Measurements from ENCODE around the gene CAV1.
A peak's percentile ranks its signal among the peaks of the same experiment; 100 is the strongest.

Gene CAV1

GRCh38 chr7:116557901-116558300 is 33.1 kb downstream of the CAV1 start:
- DNase-seq (ENCODE audit: low read depth in 2 of 2) = no peak

GRCh38 chr7:116560021-116560970 is 35.5 kb downstream of the CAV1 start:
- no peak for DNase-seq (ENCODE audit: low read depth in 2 of 2)

GRCh38 chr7:116561697-116562483 is 37.1 kb downstream of the CAV1 start:
- no peak for DNase-seq (ENCODE audit: low read depth in 2 of 2)

GRCh38 chr7:116562529-116563121 is 37.8 kb downstream of the CAV1 start:
- no peak for DNase-seq (ENCODE audit: low read depth in 2 of 2)

GRCh38 chr7:116565981-116566380 is 41.1 kb downstream of the CAV1 start:
- DNase-seq (ENCODE audit: low read depth in 2 of 2) = no peak

GRCh38 chr7:116566666-116567065 is 41.8 kb downstream of the CAV1 start:
- no peak for DNase-seq (ENCODE audit: low read depth in 2 of 2)

- DNase-seq (ENCODE audit: low read depth in 2 of 2) = no peak
Observed at GRCh38 chr7:116569737-116570136, 44.9 kb downstream of the CAV1 start.

GRCh38 chr7:116570306-116570705 is 45.5 kb downstream of the CAV1 start:
- DNase-seq (ENCODE audit: low read depth in 2 of 2) = no peak

- no peak for DNase-seq (ENCODE audit: low read depth in 2 of 2)
Observed at GRCh38 chr7:116571037-116571436, 46.2 kb downstream of the CAV1 start.

GRCh38 chr7:116571552-116571951 is 46.7 kb downstream of the CAV1 start:
- no peak for DNase-seq (ENCODE audit: low read depth in 2 of 2)

GRCh38 chr7:116572036-116572435 is 47.2 kb downstream of the CAV1 start:
- DNase-seq (ENCODE audit: low read depth in 2 of 2) = no peak

GRCh38 chr7:116573541-116573940 is 48.7 kb downstream of the CAV1 start:
- DNase-seq (ENCODE audit: low read depth in 2 of 2) = no peak

GRCh38 chr7:116574025-116574822 is 49.4 kb downstream of the CAV1 start:
- no peak for DNase-seq (ENCODE audit: low read depth in 2 of 2)

GRCh38 chr7:116575853-116576252 is 51.0 kb downstream of the CAV1 start:
- DNase-seq (ENCODE audit: low read depth in 2 of 2) = no peak

GRCh38 chr7:116576350-116577319 is 51.8 kb downstream of the CAV1 start:
- peak; percentile 8 to 36 for DNase-seq (ENCODE audit: low read depth in 2 of 2)

- peak; percentile 18 for DNase-seq (ENCODE audit: low read depth in 2 of 2)
Observed at GRCh38 chr7:116577320-116577871, 52.6 kb downstream of the CAV1 start.

- no peak for DNase-seq (ENCODE audit: low read depth in 2 of 2)
Observed at GRCh38 chr7:116578526-116578925, 53.7 kb downstream of the CAV1 start.

- no peak for DNase-seq (ENCODE audit: low read depth in 2 of 2)
Observed at GRCh38 chr7:116579322-116579721, 54.5 kb downstream of the CAV1 start.

- DNase-seq (ENCODE audit: low read depth in 2 of 2) = no peak
Observed at GRCh38 chr7:116579835-116580234, 55.0 kb downstream of the CAV1 start.

GRCh38 chr7:116582164-116582732 is 57.4 kb downstream of the CAV1 start:
- DNase-seq (ENCODE audit: low read depth in 2 of 2) = no peak

Data from stimulated activated CD8-positive, alpha-beta memory T cell treated with anti-CD3 and anti-CD28 coated beads, Interleukin-15, amount 100 ng/mL, for 48 hours (primary cell).